Prostate gland (tissue), 2 donors: Measurements from ENCODE around the gene PARP11.

Source experiments
- POLR2A ChIP-seq: fragments of 450-650 bp; IDR thresholded peaks from one replicate; pipeline ENCODE4 v1.6.1; 2016; ENCODE audit warnings: antibody characterized with exemption, mild to moderate bottlenecking
- POLR2AphosphoS5 ChIP-seq: sonication (generic); formaldehyde crosslinking; IDR thresholded peaks from one replicate; pipeline ENCODE4 v1.6.1; 2017; ENCODE audit warnings: antibody characterized with exemption
- TF ChIP-seq, protein P1 (sequence below), 4 experiments: fragments of 200-600 bp in 2 of 4; fragments of 450-650 bp in 2 of 4; sonication (generic) in 2 of 4; IDR thresholded peaks; 1 replicate in 3 of 4; 2 replicates in 1 of 4; pipeline ENCODE4 v1.5.1; 2016 to 2019; ENCODE audit warnings: antibody characterized with exemption in 4 of 4, mild to moderate bottlenecking in 2 of 4, moderate library complexity in 2 of 4

DNA sequence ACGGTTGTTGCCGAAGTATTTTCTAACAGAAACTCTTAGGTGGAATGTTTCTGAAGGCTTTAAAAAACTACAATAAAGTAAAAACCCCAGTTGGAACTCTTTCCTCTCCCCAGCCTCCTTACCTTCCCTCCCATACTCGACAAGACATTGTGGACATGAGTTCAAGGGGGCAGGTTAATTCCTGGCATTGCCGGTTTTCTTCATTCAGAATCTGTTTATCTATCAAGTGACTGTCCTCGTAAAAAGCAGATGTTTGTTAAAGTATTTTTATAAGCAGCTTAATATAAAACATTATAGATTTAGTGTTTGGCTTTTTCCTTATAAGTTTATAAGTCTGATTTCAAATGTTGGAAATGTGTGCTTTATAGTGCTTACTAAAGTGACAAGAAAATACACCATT lies 30.7 kb downstream of the PARP11 start:
- TF ChIP-seq POLR2A (no peak), POLR2AphosphoS5 (no peak)
- TF ChIP-seq, protein P1, sequence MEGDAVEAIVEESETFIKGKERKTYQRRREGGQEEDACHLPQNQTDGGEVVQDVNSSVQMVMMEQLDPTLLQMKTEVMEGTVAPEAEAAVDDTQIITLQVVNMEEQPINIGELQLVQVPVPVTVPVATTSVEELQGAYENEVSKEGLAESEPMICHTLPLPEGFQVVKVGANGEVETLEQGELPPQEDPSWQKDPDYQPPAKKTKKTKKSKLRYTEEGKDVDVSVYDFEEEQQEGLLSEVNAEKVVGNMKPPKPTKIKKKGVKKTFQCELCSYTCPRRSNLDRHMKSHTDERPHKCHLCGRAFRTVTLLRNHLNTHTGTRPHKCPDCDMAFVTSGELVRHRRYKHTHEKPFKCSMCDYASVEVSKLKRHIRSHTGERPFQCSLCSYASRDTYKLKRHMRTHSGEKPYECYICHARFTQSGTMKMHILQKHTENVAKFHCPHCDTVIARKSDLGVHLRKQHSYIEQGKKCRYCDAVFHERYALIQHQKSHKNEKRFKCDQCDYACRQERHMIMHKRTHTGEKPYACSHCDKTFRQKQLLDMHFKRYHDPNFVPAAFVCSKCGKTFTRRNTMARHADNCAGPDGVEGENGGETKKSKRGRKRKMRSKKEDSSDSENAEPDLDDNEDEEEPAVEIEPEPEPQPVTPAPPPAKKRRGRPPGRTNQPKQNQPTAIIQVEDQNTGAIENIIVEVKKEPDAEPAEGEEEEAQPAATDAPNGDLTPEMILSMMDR (IDR thresholded peaks at IDR 0.05): no peak
